Endothelial cell (in vitro differentiated cells): Measurements from ENCODE around the gene DLL4. TPM values are rescaled to one million over a fixed set of nuclear protein-coding genes. Genes with fewer than 3 reads are reported as not detected.

Source experiments
- DNase-seq: peaks from one replicate; pipeline ENCODE4 v3.0.0; 2021; ENCODE audit warnings: low spot score
- H3K27ac Mint-ChIP-seq: one replicate; pipeline ENCODE4 v1.8.0; 2021; ENCODE audit warnings: mixed read lengths, inconsistent platforms; ENCODE audit not compliant: unreplicated experiment
- H3K27me3 Mint-ChIP-seq: one replicate; pipeline ENCODE4 v1.8.0; 2021; ENCODE audit warnings: mild to moderate bottlenecking, moderate library complexity, mixed read lengths, inconsistent platforms; ENCODE audit not compliant: unreplicated experiment
- H3K36me3 Mint-ChIP-seq: one replicate; pipeline ENCODE4 v1.8.0; 2021; ENCODE audit warnings: mild to moderate bottlenecking, low read depth, mixed read lengths, inconsistent platforms; ENCODE audit not compliant: unreplicated experiment
- H3K4me1 Mint-ChIP-seq: one replicate; pipeline ENCODE4 v1.8.0; 2021; ENCODE audit warnings: mild to moderate bottlenecking, mixed read lengths, inconsistent platforms; ENCODE audit not compliant: unreplicated experiment
- H3K4me3 Mint-ChIP-seq: one replicate; pipeline ENCODE4 v1.8.0; 2021; ENCODE audit warnings: mild to moderate bottlenecking, mixed read lengths, inconsistent platforms; ENCODE audit not compliant: unreplicated experiment
- H3K9me3 Mint-ChIP-seq: one replicate; pipeline ENCODE4 v1.8.0; 2021; ENCODE audit warnings: mixed read lengths, inconsistent platforms; ENCODE audit not compliant: unreplicated experiment
- CTCF ChIP-seq: fragments of 200-600 bp; sonication (generic); IDR thresholded peaks from one replicate; pipeline ENCODE4 v1.5.0; 2021; ENCODE audit warnings: antibody characterized with exemption; ENCODE audit not compliant: unreplicated experiment
- total RNA-seq: library from RNA; stranded (reverse); fragmentation: NEBNext Ultra II Directional; extraction: Animal tissue kit (Norgen Biotek cat#: 25700); gene quantifications from one replicate; pipeline ENCODE4 v1.2.1, GENCODE V29; 2021; ENCODE audit not compliant: unreplicated experiment

Gene DLL4
- total RNA-seq, 1 donor from 2014 or later = 257 TPM

GRCh38 chr15:40974879-40975278 lies 45.7 kb downstream of the DLL4 start:
- no peak for TF ChIP-seq CTCF
- peaks cover 6% of the 10 kb centered on the region for H3K27me3 Mint-ChIP-seq
- DNase-seq = no peak

GRCh38 chr15:40976819-40977218 lies 47.7 kb downstream of the DLL4 start:
- H3K36me3 Mint-ChIP-seq = peaks cover 33% of the 10 kb centered on the region
- peaks cover 16% of the 10 kb centered on the region for H3K27me3 Mint-ChIP-seq
- no peak for TF ChIP-seq CTCF
- H3K27ac Mint-ChIP-seq = peak overlapping the region; percentile 78
- peaks cover 34% of the 10 kb centered on the region for H3K4me1 Mint-ChIP-seq
- no peak overlapping the region for H3K4me3 Mint-ChIP-seq
- no peaks in the 10 kb centered on the region for H3K9me3 Mint-ChIP-seq
- DNase-seq = no peak

More at GRCh38 chr15:40974879-40975278, 45.7 kb downstream of the DLL4 start:
- Mint-ChIP-seq H3K36me3 (peaks cover 13% of the 10 kb centered on the region), H3K4me3 (no peak overlapping the region), H3K27ac (no peak overlapping the region), H3K4me1 (peaks cover 30% of the 10 kb centered on the region), H3K9me3 (no peaks in the 10 kb centered on the region)

- Mint-ChIP-seq H3K4me1 (peaks cover 37% of the 10 kb centered on the region), H3K27me3 (peaks cover 16% of the 10 kb centered on the region), H3K36me3 (peaks cover 43% of the 10 kb centered on the region), H3K9me3 (no peaks in the 10 kb centered on the region), H3K27ac (no peak overlapping the region), H3K4me3 (no peak overlapping the region)
- no peak for DNase-seq
- TF ChIP-seq CTCF = no peak
These were observed 49.0 kb downstream of the DLL4 start for GRCh38 chr15:40978141-40978540.

GRCh38 chr15:40978562-40978961 lies 49.4 kb downstream of the DLL4 start:
- H3K9me3 Mint-ChIP-seq = no peaks in the 10 kb centered on the region

GRCh38 chr15:40981186-40981585 lies 52.0 kb downstream of the DLL4 start:
- Mint-ChIP-seq H3K27ac (peak overlapping the region; percentile 38), H3K4me1 (peaks cover 42% of the 10 kb centered on the region), H3K27me3 (peaks cover 15% of the 10 kb centered on the region), H3K36me3 (peaks cover 54% of the 10 kb centered on the region), H3K9me3 (no peaks in the 10 kb centered on the region), H3K4me3 (peak overlapping the region; percentile 13)
- no peak for TF ChIP-seq CTCF
- no peak for DNase-seq

More at GRCh38 chr15:40978562-40978961, 49.4 kb downstream of the DLL4 start:
- Mint-ChIP-seq H3K4me3 (no peak overlapping the region), H3K27ac (no peak overlapping the region), H3K4me1 (peaks cover 41% of the 10 kb centered on the region), H3K36me3 (peaks cover 48% of the 10 kb centered on the region), H3K27me3 (peaks cover 16% of the 10 kb centered on the region)
- no peak for TF ChIP-seq CTCF
- no peak for DNase-seq
